ENCODE measurements around the gene ZEB1.

Gene ZEB1

DNA sequence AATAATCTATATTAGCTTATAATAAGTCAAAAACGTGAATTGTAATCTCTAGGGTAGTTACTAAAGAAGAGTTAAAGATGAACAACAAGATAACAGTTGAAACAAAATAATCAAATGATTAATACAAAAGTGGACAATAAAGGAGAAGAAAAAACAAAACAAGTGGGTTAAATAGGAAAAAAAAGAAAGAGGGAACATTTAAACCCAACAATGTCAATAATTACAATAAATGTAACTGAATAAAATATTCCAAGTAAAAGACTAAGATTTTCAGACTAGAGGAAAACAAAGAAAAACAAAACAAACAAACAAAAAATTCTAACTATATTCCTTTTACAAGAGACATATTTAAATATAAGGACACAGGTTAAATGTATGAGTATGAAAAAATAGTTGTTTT, 38.0 kb upstream of the ZEB1 start:
- TF ChIP-seq, protein P1, sequence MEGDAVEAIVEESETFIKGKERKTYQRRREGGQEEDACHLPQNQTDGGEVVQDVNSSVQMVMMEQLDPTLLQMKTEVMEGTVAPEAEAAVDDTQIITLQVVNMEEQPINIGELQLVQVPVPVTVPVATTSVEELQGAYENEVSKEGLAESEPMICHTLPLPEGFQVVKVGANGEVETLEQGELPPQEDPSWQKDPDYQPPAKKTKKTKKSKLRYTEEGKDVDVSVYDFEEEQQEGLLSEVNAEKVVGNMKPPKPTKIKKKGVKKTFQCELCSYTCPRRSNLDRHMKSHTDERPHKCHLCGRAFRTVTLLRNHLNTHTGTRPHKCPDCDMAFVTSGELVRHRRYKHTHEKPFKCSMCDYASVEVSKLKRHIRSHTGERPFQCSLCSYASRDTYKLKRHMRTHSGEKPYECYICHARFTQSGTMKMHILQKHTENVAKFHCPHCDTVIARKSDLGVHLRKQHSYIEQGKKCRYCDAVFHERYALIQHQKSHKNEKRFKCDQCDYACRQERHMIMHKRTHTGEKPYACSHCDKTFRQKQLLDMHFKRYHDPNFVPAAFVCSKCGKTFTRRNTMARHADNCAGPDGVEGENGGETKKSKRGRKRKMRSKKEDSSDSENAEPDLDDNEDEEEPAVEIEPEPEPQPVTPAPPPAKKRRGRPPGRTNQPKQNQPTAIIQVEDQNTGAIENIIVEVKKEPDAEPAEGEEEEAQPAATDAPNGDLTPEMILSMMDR (IDR thresholded peaks at IDR 0.05; ENCODE audit: low read depth, low read length, missing control alignments) = no peak
- DNase-seq (ENCODE audit: low read depth) = no peak
- no peak overlapping the region for H3K4me3 ChIP-seq (ENCODE audit: low read depth, low read length)

DNA sequence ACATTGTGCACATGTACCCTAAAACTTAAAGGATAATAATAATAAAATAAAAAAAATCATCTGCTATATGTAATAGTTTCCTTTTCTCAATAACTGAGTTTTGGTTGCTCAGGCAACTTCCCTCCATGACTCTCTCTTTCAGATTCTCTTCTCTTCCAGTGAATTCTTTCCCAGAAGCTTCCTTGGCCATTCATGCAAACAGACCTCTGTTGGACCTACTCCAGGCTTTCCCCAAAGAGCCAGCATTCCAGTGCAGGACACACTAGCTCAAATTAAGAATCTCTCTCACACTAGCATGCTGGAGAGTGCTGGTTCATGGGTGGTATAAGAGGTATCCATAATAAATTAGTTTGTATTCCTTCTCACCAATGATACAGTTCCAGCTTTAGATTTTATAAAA, 31.0 kb upstream of the ZEB1 start:
- DNase-seq (ENCODE audit: low read depth) = no peak

DNA sequence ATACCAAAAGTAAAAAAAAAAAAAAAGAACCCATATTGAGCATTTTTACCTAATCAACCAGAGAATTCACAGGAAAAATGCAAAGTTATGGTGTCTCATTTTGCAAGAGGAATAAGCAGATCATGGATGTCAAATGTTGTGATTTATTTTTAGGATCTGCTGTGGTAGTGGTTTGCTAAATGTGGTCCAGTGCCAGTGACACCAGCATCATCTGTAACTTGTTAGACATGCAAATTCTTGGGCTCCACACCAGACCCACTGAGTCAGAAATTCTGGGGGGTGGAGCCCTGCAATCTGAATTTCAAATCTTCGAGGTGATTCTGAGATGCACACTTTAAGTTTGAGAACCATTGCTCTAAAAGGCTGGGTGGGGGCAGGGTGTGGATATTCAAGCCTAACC, 30.1 kb upstream of the ZEB1 start:
- no peak overlapping the region for H3K4me3 ChIP-seq (ENCODE audit: low read depth, low read length)
- no peak for DNase-seq (ENCODE audit: low read depth)
- TF ChIP-seq, protein P1 (IDR thresholded peaks at IDR 0.05; ENCODE audit: low read depth, low read length, missing control alignments) = no peak

More for the DNA sequence above, 31.0 kb upstream of the ZEB1 start:
- no peak overlapping the region for H3K4me3 ChIP-seq (ENCODE audit: low read depth, low read length)
- TF ChIP-seq, protein P1 (IDR thresholded peaks at IDR 0.05; ENCODE audit: low read depth, low read length, missing control alignments) = no peak

DNA sequence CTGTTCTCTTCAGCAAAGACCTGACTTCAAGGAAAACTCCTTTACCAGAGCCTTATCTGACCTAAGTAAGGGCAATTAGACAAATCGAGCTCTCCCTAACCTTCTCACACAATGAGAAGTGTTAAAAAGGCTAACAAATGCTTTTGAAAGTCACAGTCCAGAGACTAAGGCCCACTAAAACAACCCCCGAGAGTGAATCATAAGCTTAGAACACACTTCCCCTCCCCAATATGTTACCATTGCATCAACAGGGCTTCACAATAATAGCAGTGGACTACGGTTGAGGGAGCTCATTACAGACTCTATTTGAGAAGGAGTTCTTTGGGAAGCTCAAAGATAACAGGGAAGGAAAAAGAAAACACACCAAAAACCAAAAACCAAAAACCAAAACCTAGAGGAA, 28.6 kb upstream of the ZEB1 start:
- H3K4me3 ChIP-seq (ENCODE audit: low read depth, low read length) = no peak overlapping the region
- no peak for DNase-seq (ENCODE audit: low read depth)
- TF ChIP-seq, protein P1 (IDR thresholded peaks at IDR 0.05; ENCODE audit: low read depth, low read length, missing control alignments) = no peak

DNA sequence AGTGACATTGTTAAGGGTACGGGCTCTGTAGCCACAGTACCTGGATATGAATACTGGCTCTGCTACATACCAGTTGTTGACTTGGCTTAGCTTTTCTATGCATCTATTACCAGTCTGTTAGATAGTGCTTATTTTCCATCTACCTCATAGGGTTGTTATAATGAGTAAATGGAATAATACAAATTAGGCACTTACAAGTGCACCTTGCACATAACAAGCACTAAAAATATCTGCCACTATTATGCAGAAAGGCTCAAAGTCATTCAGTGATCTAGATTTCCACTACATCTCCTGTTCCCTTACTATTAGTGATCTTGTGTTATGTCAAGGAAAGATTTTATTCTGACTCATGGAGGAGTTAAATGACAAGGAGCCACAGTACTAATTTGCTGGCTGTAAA, 27.9 kb upstream of the ZEB1 start:
- no peak overlapping the region for H3K4me3 ChIP-seq (ENCODE audit: low read depth, low read length)
- no peak for DNase-seq (ENCODE audit: low read depth)
- TF ChIP-seq, protein P1 (IDR thresholded peaks at IDR 0.05; ENCODE audit: low read depth, low read length, missing control alignments) = no peak

DNA sequence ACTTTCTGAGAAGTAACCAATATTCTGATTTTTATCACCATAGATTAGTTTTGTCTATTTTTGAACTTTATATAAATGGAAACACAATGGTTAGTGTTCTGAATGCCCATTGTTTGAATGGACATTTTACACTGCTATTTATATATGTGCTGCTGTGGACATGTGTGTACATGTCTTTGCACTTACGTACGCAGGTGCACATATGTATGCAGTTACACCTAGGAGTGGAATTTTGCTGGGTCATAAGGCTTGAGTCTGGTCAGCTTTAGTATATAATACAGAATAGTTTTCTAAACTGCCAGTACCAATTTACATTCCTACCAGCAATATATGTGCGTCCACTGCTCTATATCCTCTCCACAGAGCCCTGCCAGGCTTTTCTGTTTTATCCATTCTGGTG, 24.5 kb upstream of the ZEB1 start:
- H3K4me3 ChIP-seq (ENCODE audit: low read depth, low read length) = no peak overlapping the region
- TF ChIP-seq, protein P1 (IDR thresholded peaks at IDR 0.05; ENCODE audit: low read depth, low read length, missing control alignments) = no peak
- no peak for DNase-seq (ENCODE audit: low read depth)

DNA sequence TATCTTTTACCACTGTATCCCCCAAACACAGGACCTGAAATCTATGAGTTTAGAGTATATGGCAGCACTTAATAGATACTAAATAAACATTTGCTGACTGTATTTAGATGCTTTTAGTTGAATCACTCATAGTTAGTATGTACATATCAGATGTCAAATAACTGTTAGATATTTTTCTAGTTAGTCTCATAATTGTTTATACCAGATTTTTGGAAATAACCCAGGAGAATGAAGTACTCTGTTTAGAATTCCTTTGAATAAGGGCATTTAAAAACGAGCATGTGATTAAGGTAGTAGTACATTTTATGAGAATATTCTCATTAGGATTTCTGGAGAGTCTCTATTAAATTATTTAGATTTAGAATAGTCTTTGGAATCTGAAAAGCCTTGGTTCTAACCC, 22.3 kb upstream of the ZEB1 start:
- DNase-seq (ENCODE audit: low read depth) = no peak
- H3K4me3 ChIP-seq (ENCODE audit: low read depth, low read length) = no peak overlapping the region
- TF ChIP-seq, protein P1 (IDR thresholded peaks at IDR 0.05; ENCODE audit: low read depth, low read length, missing control alignments) = no peak
